ENCODE data around the gene SUSD5. TPM values are rescaled to one million over a fixed set of nuclear protein-coding genes. Genes with fewer than 3 reads are reported as not detected.

SUSD5 gene
- total and polyA plus RNA-seq, 2 of the 13 experiments (the other 11 are each of a cell fraction or from before 2014, with no cell fraction given) = not detected

GRCh38 chr3:33215739-33216138 is 2.9 kb downstream of the SUSD5 start:
- CTCF ChIA-PET (ENCODE audit: low intra/inter-chr PET ratio, low total read pairs) = no interaction called here
- no peak for TF ChIP-seq BCL6 (CRISPR knock-in tag; IDR thresholded peaks at IDR 0.05)
- no peak for TF ChIP-seq ZBTB43 (CRISPR knock-in tag; conservative IDR thresholded peaks at IDR 0.05)
- TF ChIP-seq ZNF12 (CRISPR knock-in tag; IDR thresholded peaks at IDR 0.05) = no peak
- no peak for TF ChIP-seq ZNF639 (CRISPR knock-in tag; conservative IDR thresholded peaks at IDR 0.05)
- TF ChIP-seq ZNF761 (CRISPR knock-in tag; conservative IDR thresholded peaks at IDR 0.05) = no peak
- no peak for TF ChIP-seq PBX2 (CRISPR knock-in tag; IDR thresholded peaks at IDR 0.05)
- TF ChIP-seq ARNTL (CRISPR knock-in tag; IDR thresholded peaks at IDR 0.05) = no peak
- TF ChIP-seq ZNF776 (CRISPR knock-in tag; IDR thresholded peaks at IDR 0.05) = no peak
- TF ChIP-seq ZNF382 (CRISPR knock-in tag; IDR thresholded peaks at IDR 0.05; ENCODE audit: borderline replicate concordance) = no peak
- no peak for TF ChIP-seq ZNF552 (CRISPR knock-in tag; IDR thresholded peaks at IDR 0.05; ENCODE audit: borderline replicate concordance)
- TF ChIP-seq NAIF1 (CRISPR knock-in tag; IDR thresholded peaks at IDR 0.05; ENCODE audit: borderline replicate concordance) = no peak
- TF ChIP-seq HMG20B (CRISPR knock-in tag; conservative IDR thresholded peaks at IDR 0.05) = no peak
- TF ChIP-seq ZNF260 (CRISPR knock-in tag; IDR thresholded peaks at IDR 0.05; ENCODE audit: borderline replicate concordance, low read depth) = no peak
- no peak for TF ChIP-seq HMGA1 (CRISPR knock-in tag; conservative IDR thresholded peaks at IDR 0.05)
- TF ChIP-seq DMTF1 (CRISPR knock-in tag; IDR thresholded peaks at IDR 0.05) = no peak
- no peak for TF ChIP-seq CENPBD1 (CRISPR knock-in tag; IDR thresholded peaks at IDR 0.05; ENCODE audit: borderline replicate concordance, low read depth)
- TF ChIP-seq SYNCRIP (IDR thresholded peaks at IDR 0.05; ENCODE audit: insufficient read depth, low read depth, low read length) = no peak
- TF ChIP-seq ZNF256 (CRISPR knock-in tag; conservative IDR thresholded peaks at IDR 0.05) = no peak
- TF ChIP-seq NFE2L2 (IDR thresholded peaks at IDR 0.05; ENCODE audit: low read length) = no peak
- no peak for ATAC-seq
- Histone ChIP-seq H3K36me3 (replicated peaks in 1 of 2; ENCODE audit: control insufficient read depth in 1 of 2, insufficient read depth in 2 of 2, low read length in 2 of 2) (no peaks in the 10 kb centered on the region), H3K9me3 (ENCODE audit: low read length) (no peaks in the 10 kb centered on the region), H3K4me2 (ENCODE audit: low read depth, low read length) (no peak overlapping the region), H3K27me3 (ENCODE audit: control insufficient read depth in 1 of 2, insufficient read depth in 2 of 2, low read length in 2 of 2) (peaks cover 2 to 29% of the 10 kb centered on the region in 2 experiments), H3K9ac (ENCODE audit: insufficient read depth, low read depth, low read length) (no peak overlapping the region), H3K79me2 (ENCODE audit: insufficient read depth, low read length) (no peaks in the 10 kb centered on the region), H3K4me1 (ENCODE audit: insufficient read depth, low read length) (no peaks in the 10 kb centered on the region), H4K20me1 (ENCODE audit: insufficient read depth, low read length) (no peaks in the 10 kb centered on the region), H2AFZ (ENCODE audit: low read length) (no peak overlapping the region), H3K27ac (ENCODE audit: extremely low read length, insufficient read depth, low read length) (no peak overlapping the region), H3K4me3 (replicated peaks in 1 of 3; ENCODE audit: insufficient read depth in 1 of 3, low read depth in 2 of 3, low read length in 3 of 3) (no peak overlapping the region)
- intact Hi-C loops (cut with micrococcal nuclease; ENCODE audit: unreplicated experiment) = no loop called here
- POLR2A ChIA-PET = no interaction called here
- FAIRE-seq = no peak
- no TSS peak for BruUV-seq (replicated peaks)
- in situ Hi-C loops (cut with HindIII; ENCODE audit: extremely low pct_ligation_motif_present, low pct_unique_long_range_greater_than_20kb) = no loop called here
- 5% methylated on average over 3 of the region's 3 CpGs for WGBS (ENCODE audit: low lambda C conversion rate)
- no peak for DNase-seq (ENCODE audit: low spot score)
